GM21390 (cell line): ENCODE measurements around the gene IFT172.
"Not testable (repeated sequence)": the region's sequence is repeated elsewhere in the genome, so short reads cannot be mapped to it uniquely, and the experiment has no call there.

Experiments used
- ATAC-seq: cut with Tn5 transposase; IDR thresholded peaks from one replicate; pipeline ENCODE4 v1.9.1; 2021; ENCODE audit not compliant: unreplicated experiment

IFT172 gene

DNA sequence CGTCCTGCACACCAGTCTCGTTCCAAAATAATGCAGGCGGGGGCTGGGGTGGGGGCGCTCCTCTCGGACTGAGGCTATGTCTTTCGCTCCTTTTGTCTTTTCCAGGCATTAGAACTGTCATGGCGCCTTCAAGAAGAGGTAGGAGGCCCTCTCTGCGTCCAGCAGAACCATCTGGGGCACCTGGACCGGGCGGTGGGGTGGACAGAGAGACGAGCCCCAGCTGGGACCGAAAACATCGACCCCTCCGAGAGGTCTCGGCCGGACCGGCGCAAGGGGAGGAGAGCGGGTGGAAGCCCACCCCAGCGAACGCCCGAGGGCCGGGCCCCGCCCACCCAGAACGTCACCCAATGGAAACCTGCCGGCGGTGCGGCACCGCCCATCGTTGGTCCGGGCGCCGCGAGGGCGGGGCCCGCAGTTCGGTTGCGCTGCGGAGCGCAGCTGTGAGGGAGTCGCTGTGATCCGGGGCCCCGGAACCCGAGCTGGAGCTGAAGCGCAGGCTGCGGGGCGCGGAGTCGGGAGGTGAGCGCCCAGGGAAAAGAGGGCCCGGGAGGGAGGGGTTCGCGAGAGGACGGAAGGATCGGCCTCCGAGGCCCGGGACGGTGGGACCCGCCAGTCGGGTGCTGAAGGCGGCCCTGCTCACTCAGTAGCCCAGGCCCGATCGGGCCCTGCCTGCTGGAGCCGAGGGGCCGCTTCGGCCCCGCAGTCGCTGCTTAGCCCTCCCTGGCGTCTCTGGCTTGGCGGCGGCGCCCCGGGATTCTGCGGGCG lies 61.1 kb downstream of the IFT172 start, which contains the start of gene NRBP1:
TSS of gene NRBP1 (plus strand) at position 419 of the 765 bp plus-strand sequence. CDS start 4,643 bp downstream, outside the sequence.
- peak; percentile 83 for ATAC-seq

DNA sequence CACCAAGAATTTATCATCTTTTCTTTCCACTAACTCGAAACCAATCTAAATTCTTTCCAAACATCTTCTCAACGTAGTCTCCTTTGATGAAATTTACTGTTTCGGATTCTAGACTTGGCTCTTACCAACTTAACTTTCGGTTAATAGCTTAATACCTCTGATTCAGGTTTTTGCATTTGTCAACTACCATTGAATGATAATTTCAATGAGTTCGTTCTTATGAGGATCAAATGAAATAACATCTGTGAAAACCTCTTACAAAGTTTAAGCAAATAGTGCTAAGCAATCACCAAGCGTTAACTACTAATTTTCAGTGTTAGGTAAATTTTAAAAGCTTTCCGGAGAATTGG lies 61.7 kb downstream of the IFT172 start:
- ATAC-seq: no peak

DNA sequence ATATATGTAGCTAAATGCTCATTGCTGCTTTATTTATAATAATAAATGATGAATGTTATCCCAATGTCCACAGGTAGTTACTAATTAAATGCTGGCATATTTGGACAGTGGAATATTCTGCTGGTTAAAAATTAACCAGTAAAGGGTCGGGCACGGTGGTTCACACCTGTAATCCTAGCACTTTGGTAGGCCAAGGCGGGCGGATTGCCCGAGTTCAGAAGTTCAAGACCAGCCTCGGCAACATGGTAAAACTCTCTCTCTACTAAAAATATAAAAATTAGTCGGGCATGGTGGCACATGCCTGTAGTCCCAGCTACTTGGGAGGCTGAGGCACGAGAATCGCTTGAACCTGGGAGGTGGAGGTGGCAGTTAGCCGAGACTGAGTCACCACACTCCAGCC lies 64.5 kb downstream of the IFT172 start:
- ATAC-seq: not testable (repeated sequence)

DNA sequence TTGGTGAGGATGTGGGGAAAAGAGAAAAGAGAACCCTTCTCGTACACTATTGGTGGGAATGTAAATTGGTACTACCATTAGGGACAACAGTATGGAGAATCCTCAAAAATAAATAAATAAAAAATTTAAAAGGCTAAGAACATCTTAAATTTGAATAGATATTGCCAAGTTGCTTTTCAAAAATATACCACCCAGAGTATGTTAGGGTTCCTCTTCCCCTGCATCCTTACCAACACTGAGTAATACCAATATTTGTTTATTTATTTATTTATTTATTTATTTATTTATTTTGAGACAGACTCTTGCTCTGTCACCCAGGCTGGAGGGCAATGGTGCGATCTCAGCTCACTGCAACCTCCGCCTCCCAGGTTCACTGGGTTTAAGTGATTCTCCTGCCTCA lies 66.6 kb downstream of the IFT172 start:
- ATAC-seq: no peak

DNA sequence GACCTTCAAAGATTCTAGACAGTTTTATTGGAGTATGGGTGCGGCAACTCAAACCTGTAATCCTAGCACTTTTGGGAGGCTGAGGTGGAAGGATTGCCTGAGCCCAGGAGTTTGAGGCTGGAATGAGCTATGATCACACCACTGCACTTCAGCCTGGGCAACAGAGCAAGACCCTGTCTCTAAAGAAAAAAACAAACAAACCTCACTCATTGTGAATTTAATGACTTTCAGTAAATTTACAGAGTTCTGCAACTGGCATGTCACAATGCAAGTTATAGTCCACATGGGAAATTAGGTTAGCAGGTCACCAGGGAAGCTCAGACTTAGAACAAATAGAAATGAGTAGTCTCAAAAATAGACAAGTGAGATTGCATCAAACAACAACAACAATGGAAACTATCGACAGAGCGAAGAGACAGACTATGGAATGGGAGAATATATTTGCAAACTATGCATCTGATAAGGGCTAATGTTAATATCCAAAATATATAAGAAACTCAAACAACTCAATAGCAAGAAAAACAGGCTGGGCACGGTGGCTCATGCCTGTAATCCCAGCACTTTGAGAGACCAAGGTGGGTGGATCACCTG lies 67.8 kb downstream of the IFT172 start:
- no peak for ATAC-seq

DNA sequence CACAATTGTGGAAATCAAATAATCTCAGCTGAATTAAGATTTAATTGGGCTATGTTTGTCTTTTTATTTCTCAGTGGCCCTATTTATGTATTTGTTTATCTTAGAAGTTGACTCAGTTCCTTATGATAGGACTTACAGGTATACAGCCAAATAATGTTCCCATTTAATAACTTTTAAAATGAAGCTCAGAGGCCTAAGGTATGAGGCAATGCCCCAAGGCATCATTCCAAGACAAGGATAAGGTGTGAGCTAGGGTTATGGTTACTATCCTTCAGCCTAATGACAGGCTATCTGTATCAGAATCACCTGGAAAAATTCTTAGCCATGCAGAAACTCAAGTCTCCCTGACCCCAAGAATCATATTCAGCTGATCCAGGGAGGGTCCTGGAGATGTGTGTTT lies 68.5 kb downstream of the IFT172 start:
- no peak for ATAC-seq

DNA sequence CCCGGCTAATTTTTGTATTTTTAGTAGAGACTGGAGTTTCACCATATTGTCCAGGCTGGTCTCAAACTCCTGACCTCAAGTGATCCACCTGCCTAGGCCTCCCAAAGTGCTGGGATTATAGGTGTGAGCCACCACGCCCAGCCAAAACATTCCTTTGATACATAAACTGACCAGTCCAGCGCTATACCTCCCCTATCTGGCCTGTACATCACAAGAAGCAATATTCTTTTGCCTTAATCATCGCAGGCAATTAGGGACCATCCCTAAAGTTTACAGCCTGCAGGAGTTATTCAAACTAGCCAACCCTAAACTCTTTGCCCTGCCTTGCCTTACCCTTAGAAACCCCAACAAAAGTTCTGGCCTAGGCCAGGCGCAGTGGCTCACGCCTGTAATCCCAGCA lies 73.4 kb downstream of the IFT172 start:
- ATAC-seq: no peak

DNA sequence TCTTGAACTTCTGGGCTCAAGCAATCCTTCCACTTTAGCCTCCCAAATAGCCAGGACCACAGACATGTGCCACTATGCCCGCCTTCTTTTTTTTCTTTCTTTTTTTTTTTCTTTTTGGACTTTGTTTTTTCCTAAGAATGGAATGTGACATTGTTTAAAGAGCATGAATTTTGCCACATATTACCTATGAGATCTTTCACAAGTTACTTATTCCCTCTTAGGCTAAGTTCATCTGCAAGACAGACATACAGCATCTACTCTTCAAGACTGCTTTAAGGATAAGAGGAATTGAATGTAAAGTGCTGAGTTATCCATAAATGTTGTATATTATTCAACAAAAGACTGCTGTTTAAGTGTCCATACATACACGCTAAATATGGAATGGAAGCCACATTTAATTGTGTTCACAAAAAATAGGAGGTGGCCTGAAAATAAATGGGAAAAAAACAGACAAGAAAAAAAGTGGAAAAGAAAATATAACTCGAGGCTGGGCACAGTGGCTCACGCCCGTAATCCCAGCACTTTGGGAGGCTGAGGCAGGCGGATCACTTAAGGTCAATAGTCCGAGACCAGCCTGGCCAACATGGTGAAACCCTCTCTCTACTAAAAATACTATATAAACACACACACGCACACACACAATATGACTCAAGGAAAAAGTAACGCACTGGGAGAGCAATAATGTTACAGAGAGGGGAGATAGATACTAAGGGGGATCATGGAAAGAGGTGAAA lies 77.0 kb downstream of the IFT172 start:
- no peak for ATAC-seq

DNA sequence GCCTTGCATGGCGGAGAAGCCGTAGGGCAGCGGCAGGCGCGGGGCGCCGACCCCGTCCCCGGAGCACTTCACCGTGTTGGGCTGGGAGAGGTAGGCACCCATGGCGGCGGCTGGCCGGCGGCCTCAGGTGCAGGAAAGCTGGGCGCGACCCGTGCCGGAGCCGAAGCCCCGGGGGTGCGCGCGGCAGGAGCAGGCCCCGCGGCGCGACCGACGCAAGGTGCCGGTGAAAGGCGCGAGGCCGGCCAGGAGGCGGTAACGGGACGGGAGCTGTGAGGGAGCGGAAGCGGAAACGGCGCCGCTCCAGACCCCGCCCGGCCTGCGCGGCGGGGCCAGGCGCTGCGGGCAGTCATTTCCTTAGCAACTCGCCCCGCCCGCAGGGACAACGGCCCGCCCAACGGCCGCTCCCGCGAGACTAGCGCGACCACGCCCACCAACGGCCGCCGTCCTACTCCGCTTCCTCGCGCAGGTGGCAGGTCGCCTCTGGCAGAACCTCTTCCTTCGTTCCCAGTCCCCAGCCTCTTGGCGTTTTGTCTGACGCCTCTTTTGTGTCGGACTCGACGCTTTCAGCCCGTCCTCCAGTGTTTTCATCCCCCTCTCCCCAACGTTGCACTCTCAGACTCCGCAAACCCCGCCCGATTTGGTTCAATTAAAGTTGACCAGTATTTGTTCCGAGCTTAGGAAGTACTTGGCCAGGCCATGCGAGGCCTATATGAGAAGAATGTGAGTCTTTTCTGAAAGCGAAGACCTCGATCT lies 80.0 kb downstream of the IFT172 start, which contains the start of gene PPM1G:
TSS of gene PPM1G (minus strand) at position 271 of the 753 bp plus-strand sequence. CDS start at position 102, 169 bp downstream.
- ATAC-seq: peak; percentile 94

DNA sequence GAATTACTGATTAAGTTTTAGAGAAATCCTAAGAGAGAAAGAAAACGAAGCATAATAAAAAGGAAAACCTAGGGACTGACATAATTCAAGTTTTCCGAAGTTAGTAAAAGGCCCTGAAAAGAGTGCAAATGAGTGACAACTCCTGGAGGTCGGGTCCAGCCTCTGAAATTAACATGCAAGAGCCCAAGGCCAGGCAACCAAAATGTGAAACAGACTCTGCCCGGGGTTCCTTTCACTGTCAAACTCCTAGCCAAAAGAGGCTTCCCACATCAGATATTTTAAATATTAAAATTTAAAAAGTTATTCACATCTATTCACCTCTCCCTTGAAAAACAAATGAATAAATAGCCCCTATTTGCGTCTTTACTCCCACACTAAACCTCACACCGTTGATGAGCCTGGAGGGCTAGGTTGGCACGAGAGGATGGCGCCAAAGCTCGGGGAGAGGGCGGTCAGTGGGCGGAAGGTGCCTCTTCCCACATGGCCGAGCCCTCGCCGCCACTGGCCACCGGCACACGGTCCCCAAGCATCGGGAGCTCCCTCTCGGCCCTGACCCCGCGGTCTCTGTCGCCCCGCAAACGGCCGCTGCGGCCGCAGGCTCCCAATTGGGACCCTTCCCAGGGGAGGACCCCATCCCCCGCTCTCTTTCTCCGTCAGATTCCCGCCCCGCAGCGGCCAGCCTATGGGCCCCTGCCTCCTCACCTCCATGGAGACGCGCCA lies 80.8 kb downstream of the IFT172 start:
- peak; percentile 20 for ATAC-seq

DNA sequence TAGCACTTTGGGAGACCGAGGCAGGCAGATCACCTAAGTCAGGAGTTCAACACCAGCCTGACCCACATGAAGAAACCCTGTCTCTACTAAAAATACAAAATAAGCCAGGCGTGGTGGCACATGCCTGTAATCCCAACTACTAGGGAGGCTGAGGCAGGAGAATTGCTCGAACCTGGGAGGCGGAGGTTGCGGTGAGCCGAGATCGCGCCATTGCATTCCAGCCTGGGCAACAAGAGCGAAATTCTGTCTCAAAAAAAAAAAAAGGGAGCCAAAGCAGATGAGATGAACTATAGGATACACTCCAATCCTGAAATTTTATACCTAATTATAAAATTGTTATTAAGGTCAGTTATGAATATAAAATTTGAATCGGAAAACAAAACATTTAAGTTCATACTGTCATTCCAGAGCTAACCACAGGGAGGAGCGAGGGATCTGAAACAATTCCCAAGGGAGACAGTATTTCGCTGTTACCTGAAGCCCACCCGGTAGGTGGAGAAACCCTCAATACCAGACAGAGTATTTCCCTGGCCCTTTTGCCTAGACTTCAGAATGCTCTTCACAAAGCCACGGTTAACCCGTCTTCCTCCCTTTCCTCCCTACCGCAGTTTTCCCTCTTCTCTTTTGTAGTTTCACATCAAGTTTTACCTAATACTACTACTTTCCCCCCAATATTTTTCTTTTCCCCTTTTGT lies 81.6 kb downstream of the IFT172 start:
- ATAC-seq: no peak

DNA sequence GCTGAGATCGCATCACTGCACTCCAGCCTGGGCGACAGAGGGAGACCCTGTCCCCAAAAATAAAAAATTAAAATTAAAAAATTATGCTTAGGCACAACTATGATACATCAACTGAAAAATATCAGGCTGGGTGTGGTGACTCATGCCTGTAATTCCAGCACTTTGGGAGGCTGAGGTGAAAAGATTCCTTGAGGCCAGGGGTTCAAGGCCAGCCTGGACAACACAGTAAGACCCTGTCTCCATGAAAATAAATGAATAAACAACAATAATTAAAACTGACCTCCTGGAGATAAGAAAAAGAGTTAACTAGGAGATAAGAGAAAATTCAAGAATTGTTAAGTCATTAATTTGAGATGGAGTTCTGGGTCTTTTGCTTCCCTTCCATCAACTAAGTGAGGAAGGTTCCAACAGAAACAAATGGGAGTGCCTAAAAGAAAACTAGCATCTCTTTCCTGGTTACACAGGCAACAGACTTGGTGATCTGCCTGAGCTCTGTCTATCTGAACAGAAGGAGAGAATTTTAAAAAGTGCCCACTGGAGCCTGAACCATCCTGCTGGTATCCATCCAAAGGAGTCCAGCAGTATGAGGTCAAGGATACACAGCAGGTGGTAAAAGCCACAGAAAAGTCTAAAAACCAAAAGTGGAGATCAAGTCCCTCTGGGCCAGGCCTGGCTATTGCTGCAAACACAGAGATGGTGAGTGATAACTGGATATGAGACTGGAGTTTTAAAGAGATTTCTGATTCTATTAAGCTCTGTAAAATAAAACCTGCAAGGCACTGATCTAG lies 89.0 kb downstream of the IFT172 start:
- no peak for ATAC-seq

DNA sequence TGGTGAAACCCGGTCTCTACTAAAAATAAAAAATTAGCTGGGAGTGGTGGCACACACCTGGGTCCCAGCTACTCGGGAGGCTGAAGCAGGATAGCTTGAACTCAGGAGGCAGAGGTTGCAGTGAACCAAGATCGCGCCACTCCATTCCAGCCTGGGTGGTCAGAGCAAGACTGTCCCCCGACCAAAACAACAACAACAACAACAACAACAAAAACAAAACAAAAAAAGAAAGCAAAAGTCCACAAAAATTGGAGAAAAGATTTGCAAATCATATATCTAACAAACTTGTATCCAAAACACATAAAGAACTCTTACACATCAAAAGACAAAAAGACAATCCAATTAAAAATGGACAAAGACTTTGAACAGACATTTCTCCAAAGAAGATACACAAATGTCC lies 90.6 kb downstream of the IFT172 start:
- no peak for ATAC-seq
